Activated CD4-positive, alpha-beta T cell treated with anti-CD3 and anti-CD28 coated beads, Interleukin-2, amount 50 U/mL, for 24 hours (primary cell): ENCODE measurements around the gene GYPC.

ENCODE experiments used
- DNase-seq, 2 donors: peaks; one replicate each; pipeline ENCODE4 v3.0.0-alpha.2; 2020; ENCODE audit warnings: low read depth in 1 of 2, low spot score in 1 of 2

The GYPC gene

DNA sequence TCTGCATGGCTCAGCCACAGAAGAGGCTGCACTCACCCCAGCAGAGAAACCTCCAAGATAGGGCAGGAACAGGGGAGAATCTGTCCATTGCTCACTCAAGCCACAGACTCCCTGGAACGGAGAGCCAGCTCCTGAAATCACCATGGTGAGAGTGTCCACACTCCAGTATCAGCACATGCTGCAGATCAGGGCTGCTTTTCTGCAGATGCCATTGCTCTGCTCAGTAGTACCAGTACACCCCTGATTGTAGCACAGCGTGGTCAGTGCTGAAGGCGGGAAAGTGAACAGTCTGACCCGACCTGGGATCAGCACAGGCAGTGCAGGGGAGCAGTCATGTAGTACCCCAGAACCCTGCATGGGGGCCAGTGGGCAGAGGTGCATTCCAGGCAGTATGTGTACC is 73.9 kb downstream of the GYPC start:
- no peak for DNase-seq

DNA sequence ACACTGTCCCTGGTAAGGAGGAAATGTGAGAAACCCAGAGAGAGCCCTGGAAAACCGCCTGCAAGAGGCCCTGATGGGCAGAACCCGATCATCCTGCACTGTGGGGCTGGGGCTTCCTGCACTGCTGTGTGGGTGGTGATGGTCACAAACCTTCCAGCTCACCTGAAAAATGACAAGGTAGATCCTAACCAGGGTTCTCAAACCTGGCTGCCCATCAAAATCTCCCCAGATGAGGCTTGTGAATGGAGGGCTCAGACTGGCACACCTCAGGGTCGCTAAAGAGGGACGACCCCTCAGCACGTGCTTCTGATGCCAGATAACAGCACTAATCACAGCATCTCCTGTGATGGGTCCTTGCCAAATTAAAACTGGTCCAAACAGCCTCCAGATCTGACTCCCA is 74.7 kb downstream of the GYPC start:
- no peak for DNase-seq

DNA sequence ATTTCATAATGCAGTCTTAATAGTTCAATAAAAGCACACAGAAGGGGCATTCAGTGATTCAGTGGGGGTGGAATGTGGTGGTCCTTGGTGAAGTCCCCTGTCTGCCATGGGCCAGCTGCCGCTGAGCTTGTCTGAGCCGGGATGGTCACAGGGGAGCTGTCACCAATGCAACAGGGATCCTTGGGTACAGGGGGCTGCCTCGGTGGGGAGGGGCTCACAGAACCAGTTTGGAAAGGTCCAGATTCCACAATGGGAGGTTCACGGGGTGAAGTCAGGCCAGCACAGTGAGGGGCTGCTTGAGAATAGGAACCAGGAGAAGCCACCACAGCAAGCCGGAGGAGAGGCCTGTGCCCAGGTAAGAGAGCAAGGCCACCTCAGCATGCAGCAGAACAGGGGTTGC is 75.4 kb downstream of the GYPC start:
- no peak for DNase-seq

DNA sequence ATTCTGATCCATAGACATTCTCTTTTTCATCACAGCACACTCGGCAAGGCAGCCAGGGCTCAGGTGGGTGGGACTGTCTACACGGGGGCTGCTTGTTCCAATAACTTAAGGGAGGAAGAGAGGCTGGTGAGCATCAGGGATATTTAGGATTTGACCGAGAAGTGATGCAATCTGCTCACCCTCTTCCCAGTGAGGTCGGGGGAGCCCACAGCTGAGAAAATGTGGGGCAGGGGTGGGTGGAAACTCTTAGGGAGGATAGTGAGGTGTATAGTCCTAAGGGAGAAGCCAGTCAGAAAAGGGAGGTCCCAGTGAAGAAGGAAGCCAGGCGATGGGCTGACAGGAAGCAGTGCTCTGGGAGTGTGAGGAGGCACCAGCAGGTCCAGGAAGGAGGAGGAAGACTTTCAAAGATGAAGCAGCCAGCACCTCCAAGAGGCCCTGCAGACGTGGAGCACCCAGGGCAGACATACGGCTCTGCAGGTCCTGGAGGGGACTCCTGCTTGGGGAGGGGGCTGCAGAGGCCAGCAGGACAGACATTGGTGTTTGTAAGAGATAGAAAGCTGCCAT is 76.8 kb downstream of the GYPC start:
- DNase-seq = no peak

DNA sequence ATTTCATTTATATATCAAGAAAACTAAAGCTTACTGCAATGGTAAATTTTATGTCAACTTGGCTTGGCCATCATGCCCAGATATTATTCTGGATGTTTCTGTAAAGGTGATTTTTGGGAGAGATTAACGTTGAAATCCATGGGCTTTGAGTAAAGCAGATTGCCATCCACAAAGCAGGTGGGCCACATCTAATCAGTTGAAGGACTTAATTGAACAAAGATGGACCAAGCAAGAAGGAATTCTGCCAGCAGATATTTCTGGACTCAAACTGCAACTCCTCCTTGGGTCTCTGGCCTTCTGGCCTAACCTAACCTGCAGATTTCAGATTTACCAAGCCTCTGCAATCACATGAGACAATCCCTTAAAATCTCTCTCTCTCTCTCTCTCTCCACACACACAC is 77.8 kb downstream of the GYPC start:
- DNase-seq = no peak

DNA sequence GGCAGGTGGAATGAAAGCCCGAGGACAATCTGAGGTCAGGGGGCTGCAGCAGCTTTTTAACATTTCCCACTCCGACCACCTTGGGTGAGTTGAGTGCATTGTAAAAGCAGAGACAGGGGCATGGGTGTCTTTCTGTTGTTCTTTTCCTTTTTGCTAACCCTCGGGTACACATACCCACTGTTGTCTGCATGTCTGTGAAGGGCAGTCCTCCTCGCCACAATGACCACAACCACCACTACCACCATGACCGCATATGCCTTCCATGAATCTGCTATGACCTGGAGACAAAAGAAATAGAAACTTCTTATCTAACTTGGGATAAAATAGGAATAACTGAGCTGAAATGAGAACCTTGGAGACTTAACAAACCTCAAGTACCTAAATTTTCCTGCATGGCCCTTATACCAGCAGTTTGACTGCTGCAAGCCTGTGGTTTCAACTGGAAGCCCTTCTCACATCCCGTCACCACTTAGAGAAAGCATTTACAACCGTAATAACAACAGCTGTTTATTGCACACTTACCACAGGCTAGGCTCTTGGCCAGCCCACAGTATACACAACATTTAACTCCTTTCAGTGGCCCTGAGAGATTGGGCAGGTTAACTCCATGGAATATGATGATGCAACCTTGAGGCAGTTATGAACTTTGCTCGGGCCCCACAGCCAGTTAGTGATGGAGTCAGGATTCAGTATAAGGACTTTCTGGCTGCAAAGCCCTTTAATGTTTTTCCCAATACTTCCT is 80.3 kb downstream of the GYPC start:
- no peak for DNase-seq

DNA sequence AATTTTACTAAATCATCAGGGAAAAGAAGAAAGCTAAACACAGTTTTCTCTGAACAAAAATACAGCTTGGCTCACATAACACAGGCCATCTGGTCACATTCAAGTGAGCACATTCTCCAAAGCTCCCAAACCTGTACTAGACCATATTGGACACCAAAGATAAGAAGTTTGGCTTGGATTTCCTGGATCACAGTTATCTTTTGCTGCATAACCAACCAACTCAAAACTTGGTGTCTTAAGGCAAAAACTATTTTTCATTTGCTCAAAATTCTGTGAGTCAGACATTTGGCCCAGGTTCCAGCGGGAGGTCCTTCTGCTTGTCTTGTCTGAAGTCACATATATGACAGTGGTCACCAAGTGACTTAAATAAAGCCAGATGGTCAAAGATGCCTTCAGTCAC is 83.2 kb downstream of the GYPC start:
- DNase-seq = no peak

DNA sequence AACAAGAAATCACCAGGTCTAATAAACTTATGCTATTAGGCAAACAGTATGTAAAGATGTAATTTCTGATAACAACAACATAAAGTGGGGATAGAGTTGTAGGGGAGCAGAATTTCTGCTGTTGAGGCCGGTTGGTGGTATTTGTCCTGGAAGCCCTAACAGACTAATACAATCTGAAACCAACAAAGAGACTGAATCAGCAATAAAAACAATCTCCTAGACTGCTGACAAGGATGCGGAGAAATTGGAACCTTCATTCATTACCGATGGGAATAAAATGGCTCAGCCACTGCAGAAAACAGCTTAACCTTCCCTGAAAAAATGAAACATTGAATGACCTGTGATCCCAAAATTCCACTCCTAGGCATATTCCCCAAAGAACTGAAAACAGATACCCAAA is 88.7 kb downstream of the GYPC start:
- DNase-seq = no peak
